ENCODE data around the gene DNMBP. TPM values are rescaled to one million over a fixed set of nuclear protein-coding genes. Genes with fewer than 3 reads are reported as not detected.
"Not testable (repeated sequence)": the region's sequence is repeated elsewhere in the genome, so short reads cannot be mapped to it uniquely, and the experiment has no call there.

DNMBP gene
- total RNA-seq, 2 donors from 2014 or later = 13.1 to 15.5 TPM

DNA sequence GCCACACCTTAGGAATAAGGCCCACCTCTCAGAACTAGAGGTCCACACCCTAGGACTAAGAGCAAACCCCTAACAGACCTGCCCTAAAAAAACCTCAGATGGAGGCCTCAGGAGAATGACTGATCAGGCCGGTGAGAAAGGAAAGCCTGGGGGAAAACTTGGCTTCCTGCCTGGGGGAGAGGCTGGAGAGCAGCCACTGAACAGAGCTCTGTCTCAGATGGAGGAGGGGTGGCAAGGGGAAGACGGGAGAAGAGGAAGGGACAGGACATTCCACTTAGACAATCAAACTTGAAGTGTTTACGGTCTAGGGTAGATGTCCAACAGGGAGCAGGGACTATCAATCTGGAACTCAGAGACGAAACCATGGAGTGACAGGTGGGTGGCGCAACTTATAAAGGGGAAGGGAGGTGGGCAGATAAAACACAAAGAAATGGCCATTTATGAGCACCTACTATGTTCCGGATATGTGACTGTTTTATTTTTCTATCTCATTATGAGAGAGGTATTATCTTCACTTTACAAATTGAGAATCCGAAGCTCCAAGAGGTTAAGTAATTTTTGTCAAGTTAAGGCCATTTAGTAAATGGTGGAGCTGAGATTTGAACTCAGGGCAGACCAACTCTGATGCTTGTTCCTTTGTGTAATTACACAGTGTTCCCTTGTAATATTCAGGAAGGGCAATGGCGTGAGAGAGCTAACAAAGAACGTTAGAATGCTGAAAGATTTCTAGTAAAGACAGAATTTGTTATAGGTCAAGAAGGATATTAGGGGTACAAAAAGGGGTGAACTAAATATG, 82.6 kb downstream of the DNMBP start:
- intact Hi-C loops (cut with DNase I) = no loop called here
- no peak for DNase-seq (ENCODE audit: low spot score)

DNA sequence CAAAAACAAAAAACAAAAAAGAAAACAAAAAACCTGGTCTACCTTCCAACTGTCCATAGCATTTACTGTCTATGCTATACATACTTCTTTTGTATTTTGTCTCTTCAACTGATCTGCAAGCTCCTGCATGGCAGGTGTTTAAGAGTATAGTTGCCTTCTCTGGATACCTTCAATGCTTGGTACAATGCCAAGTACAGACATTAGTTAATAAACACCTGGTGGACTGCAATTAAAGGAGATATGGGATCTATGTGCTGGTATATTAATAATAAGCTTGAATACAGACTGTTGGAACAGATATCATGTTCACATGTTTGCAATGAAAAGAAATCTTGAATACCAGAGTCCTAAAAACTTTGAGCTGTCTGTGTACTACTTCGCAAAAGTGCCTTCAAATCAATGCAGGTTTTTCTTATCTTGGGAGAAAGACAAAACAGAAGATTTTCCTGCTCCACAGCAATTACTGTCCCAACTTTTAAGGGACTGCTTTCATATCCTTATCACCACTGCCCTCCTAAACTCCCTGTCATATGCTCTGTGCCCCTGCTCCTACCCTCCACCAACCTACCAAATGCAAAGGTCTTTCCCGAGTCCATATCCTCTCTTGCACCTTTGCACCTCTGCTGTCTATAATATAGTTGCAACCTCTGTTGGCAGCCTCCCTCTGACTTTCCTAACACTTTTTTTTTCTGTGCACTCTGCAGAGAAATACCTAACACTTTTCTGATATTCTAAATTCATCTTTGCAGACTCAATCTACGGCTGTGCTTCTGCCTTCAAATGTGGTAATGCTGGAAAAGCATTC, 85.1 kb downstream of the DNMBP start:
- no peak for DNase-seq (ENCODE audit: low spot score)
- intact Hi-C loops (cut with DNase I) = no loop called here

DNA sequence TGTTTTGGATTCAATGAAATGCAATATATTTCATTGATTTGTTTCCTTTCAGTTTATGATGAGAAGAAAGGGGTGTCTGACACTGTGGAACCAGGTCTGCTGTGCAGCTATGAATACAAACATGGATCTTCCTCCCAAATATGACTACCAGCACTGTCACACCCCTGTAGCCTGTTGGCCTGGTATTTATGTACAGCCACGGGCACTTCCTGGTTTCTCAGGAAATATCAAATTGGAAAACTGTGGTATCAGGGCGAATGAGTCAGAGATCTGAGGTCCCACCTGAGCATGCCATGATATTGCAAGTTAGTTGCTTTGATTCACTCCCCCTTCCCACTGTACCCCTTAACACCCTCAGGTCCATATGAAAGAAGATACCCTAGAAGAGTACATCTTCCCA, 87.8 kb downstream of the DNMBP start:
- intact Hi-C loops (cut with DNase I) = no loop called here
- no peak for DNase-seq (ENCODE audit: low spot score)

DNA sequence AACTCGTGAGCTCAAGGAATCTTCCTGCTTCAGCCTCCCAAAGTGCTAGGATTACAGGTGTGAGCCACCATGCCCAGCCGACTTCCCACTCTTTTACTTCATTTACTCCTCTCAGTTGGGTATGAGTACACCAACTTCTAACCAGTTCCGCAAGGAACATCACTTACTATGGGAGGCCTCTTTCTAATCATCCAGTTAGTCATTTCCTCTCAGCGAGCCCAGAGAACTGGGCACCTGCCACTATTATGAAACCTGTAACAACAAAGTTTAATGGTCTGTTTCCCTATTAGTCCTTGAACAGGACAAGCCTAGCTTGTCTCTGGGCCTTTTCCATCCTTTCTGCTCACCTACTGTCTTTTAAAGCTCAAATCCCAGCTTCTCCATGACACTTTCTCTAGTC, 88.8 kb downstream of the DNMBP start:
- no peak for DNase-seq (ENCODE audit: low spot score)
- intact Hi-C loops (cut with DNase I) = no loop called here

DNA sequence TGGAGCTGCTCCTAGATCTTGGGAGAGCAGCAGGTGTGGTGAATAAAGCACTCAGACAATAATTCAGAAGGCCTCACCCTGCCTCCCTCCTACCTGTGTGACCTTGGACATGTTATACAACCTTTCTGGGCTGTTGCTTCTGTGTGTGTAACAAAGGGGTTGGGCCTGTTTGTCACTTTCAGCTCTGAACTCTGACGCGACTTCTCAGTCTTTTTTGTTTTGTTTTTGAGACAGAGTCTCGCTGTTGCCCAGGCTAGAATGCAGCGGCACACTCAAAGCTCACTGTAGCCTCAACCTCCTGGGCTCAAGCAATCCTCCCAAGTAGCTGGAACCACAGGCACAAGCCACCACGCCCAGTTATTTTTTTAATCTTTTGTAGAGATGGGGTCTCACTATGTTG, 89.3 kb downstream of the DNMBP start:
- DNase-seq (ENCODE audit: low spot score) = no peak
- intact Hi-C loops (cut with DNase I) = no loop called here

DNA sequence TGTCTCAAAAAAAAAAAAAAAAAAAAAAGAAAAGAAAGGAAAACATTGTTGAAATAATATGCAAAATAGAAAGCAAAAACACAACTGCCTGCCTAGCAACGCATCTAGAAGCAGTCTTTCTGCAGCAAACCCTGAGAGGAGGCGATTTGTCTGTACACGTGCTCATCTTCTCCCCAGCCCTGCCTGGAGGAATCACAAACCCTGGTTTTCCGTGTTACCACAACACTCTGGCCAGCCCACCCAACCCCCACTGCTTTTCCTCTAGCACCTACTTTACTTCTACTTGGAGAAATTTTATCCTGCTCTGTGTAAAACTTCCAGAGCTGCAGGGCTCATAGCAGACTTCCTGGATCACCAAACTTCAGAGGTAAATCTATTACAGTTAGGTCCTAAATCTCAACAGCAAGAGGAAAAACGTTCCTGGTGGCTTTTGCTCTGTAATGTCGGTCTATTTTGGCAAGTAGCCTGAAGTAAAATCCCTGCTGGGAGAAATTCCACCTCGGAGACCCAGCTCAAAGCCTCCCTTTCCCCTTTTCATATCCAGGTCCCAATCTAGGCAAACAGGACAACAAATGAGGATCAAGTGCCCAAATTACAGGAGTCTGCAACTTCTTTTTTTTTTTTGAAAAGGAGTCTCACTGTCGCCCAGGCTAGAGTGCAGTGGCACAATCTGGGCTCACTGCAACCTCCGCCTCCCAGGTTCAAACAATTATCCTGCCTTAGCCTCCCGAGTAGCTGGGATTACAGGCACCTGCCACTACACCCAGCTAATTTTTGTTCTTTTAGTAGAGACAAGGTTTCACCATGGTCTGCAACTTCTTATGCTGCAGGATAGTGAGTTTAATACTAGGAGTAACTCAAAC, 91.6 kb downstream of the DNMBP start:
- DNase-seq (ENCODE audit: low spot score) = no peak
- intact Hi-C loops (cut with DNase I) = no loop called here

DNA sequence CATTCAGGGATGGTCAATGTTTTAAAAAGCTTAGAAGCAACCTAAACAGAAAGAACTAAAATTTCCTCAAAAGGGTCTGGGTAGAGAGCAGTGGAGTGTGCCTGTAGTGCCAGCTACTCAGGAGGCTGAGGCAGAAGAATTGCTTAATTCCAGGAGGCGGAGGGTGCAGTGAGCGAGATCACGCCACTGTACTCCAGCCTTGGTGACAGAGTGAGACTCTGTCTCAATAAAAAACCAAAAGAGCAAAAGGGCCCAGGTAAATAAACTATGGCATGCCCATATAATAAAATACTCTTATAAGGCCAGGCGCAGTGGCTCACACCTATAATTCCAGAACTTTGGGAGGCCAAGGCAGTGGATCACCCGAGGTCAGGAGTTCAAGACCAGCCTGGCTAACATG, 93.0 kb downstream of the DNMBP start:
- intact Hi-C loops (cut with DNase I) = no loop called here
- no peak for DNase-seq (ENCODE audit: low spot score)

DNA sequence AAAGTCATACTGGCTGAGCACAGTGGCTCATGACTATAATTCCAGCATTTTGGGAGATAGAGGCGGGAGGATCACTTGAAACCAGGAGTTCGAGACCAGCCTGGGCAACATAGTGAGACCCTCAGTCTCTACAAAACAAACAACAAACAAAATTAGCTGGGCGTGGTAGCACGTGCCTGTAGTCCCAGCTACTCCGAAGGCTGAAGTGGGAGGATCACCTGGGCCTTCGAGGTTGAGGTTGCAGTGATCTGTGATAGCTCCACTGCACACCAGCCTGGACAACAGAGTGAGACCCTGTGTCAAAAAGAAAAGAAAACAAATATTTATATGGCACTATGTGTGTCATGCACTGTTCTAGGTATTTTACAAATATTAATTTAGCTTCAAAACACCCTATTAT, 94.3 kb downstream of the DNMBP start:
- no peak for DNase-seq (ENCODE audit: low spot score)
- intact Hi-C loops (cut with DNase I) = no loop called here

DNA sequence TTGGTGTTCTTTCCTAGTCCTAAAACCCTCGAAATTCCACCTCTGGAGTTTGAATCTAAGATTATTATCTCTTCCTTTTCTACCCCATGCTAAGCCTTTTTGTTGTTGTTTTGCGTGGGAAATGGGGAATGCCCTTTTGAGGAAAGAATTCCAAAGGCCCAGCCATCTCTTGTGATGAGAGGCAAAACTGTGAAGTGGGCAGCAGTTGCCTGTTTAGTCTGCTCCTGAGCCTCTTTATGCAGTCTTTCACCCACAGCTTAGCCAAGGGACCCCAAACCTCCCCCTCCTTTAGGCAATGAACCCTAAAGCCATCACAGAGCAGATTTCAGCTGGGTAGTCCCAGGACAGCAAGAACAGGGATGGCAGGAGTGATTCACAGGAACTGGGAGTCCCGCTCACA, 95.5 kb downstream of the DNMBP start:
- intact Hi-C loops (cut with DNase I) = no loop called here
- no peak for DNase-seq (ENCODE audit: low spot score)

DNA sequence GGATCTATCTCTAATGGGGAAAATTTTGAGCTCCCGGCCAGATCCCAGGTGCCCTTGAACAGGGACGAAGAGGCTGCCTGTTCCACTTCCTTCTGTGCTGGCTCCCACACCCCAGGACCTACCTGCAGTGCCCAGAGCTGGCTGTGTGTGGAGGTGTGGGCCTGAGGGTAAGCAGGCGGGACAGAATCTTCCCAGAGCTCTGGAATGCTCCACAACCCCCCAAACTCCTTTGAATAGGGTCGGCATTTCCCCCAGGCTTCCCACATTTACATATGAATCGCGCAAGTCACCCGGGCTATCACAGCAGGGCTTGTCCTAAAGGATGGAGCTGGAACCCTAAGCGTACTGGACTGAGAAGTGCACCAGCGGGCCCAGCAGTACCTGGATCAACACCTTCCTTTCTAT, 95.9 kb downstream of the DNMBP start:
- no peak for DNase-seq (ENCODE audit: low spot score)
- intact Hi-C loops (cut with DNase I) = no loop called here

DNA sequence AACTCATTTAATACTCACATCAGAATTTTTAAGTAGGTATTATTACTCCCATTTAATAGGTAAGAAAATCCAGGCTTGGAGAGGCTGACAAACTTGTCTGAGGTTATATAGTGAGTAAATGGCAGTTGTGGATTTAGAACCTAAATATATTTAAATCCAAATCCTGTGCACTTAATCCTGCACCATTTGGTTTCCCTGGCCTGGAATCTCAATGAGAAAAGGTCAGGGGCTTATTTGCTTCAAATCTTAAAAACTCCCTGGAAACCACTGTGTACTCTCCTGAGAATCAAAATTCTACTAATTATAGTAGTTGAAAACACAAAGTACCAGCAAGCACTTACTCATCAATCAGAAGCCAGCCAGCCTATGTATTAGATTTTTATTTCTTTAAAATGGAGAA, 97.7 kb downstream of the DNMBP start:
- intact Hi-C loops (cut with DNase I) = no loop called here

DNA sequence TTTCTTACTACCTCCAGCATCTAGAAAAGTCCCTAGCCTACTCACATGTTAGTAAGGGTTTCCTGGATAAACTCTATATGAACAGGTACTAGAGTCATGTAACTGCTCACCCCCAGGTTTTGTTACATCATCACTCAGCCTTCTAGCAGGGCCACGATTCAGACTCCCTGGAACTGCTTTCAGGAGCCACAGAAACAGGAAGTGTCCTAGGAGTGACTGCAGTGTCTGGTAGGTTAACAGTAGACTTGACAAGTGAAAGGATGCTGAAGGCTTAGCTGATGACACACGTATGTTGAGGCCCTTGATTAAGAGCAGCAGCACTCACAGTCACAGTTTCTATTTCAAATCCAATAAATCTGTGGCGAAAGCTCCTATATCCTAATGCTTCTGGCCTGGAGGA, 101.2 kb downstream of the DNMBP start:
- intact Hi-C loops (cut with DNase I) = loop anchor here in 1 of 2 donors (10.0 kb wide), 1 partner anchor 106 kb away; no protein-coding TSS in a partner anchor
- no peak for DNase-seq (ENCODE audit: low spot score)

More for the DNA sequence above, 97.7 kb downstream of the DNMBP start:
- no peak for DNase-seq (ENCODE audit: low spot score)

DNA sequence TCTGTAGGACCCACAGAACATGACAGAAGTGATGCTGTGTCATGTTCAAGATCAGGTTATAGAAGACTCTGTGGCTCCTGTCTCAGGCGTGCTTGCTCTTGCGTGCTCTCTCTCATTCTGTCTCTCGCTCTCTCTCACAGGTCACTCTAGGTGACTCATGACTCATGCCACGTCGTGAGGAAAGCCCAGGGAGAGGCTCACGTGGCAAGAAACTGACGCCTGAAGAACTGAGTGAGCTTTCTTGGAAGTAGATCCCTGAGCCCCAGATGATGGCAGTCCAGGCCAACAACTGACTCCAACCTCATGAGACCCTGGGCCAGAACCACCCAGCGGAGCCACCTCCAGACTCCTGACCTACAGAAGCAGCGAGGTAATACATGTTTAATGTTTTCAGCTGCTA, 103.3 kb downstream of the DNMBP start:
- intact Hi-C loops (cut with DNase I) = loop anchor here in 1 of 2 donors (10.0 kb wide), 1 partner anchor 108 kb away; no protein-coding TSS in a partner anchor
- no peak for DNase-seq (ENCODE audit: low spot score)

DNA sequence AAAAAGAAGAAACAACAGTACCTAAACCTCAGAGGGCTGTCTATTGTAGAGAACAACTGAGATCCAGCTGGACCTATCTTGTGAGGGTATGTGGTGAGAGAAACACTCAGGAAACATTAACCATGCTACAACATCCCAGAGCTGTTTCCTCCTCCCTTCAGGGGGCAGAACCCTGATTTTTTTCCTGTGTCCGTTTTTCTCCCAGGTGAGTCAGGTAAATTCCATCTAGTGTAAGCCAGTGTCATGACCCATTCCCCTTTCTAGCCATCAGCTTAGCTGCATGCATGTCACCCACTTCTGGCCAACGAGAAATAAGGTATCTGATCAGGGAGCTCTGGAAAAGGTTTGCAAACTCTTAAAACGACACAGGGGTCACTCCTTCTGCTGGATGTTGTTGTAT, 103.8 kb downstream of the DNMBP start:
- DNase-seq (ENCODE audit: low spot score) = no peak
- intact Hi-C loops (cut with DNase I) = loop anchor here in 1 of 2 donors (10.0 kb wide), 1 partner anchor 109 kb away; no protein-coding TSS in a partner anchor

DNA sequence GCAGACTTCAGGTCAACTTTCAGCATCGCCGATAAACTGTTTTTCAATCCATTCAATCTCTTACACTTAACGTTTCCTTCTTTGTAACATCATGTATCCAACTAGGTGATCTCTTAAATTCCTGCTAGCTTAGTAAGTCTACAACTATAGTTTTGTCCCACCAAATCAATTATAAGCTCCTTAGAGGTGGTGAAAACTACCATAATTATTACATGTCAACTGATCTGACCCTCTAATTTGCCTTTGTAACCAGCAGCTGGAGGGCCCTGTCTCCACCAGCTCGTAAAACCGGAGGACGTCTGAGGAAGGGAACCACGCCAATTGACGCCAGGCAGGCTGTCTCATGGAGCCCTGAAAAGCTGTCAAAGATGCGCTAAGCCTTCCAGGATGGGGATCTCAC, 113.9 kb downstream of the DNMBP start:
- no peak for DNase-seq (ENCODE audit: low spot score)
- intact Hi-C loops (cut with DNase I) = no loop called here

DNA sequence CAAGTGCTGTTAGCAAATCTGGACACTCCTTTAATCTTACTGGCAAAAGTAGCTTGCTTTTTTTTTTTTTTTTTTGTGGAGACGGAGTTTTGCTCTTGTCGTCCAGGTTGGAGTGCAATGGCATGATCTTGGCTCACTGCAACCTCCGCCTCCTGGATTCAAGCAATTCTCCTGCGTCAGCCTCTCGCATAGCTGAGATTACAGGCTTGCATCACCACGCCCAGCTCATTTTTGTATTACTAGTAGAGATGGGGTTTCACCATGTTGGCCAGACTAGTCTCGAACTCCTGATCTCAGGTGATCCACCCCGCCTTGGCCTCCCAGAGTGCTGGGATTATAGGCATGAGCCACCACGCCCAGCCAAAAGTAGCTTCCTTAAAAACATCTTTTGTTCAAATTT, 114.7 kb downstream of the DNMBP start:
- intact Hi-C loops (cut with DNase I); DNase-seq (ENCODE audit: low spot score): not testable (repeated sequence)

DNA sequence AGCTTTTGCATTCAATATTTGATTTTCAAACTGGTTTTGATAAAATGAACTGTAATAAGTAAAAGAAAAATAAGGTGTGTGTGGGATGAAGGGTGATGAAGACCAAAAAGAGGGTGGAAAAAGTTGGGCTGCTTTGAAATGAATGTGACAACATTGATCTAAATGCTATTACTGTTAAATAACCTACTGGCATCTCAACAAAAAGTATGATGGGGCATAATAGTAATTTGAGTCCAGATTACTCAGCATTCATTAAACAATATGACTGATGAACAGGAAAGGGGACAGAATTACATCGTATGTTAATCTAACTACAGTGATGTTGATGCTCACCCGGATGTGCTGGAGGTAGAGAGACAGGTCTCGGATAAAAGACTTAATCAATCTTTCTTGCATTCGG, 115.1 kb downstream of the DNMBP start:
- no peak for DNase-seq (ENCODE audit: low spot score)
- intact Hi-C loops (cut with DNase I) = no loop called here

DNA sequence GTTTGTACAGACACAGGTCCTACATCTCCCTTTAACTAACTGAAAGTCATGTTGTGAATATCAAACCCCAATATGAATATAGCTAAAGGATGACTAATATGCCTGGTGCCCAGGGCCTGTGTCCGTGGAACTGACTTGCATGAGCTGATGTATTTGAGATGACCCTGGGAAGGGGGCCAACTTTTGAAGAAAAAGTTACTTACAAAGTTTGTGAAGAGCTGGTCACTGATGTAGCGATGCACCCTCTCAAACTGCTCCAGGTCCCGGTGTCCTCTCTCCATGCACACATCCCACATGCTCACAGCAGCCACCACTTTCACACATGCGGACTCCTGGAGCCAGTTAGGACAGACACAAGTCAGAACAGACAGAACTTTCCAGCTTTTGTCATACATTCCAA, 121.1 kb downstream of the DNMBP start:
- intact Hi-C loops (cut with DNase I) = no loop called here
- no peak for DNase-seq (ENCODE audit: low spot score)

DNA sequence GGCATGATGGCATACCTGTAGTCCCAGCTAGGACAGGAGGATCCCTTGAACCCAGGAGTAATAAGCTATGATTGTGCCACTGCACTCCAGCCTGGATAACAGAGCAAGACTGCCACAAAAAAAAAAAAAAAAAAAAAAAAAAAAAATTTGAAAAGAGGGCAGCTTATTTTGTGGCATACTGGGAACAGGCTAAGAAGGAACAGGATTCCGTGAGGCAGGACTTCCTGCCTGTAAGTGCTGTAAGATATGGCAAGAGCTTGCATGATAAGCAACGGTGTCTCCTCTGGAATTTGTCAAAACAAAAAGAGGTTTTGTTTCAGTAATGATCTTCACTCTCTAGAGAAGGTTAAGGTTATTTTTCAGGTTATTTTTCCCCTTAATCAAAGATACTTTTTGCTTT, 126.2 kb downstream of the DNMBP start:
- no peak for DNase-seq (ENCODE audit: low spot score)
- intact Hi-C loops (cut with DNase I) = no loop called here

DNA sequence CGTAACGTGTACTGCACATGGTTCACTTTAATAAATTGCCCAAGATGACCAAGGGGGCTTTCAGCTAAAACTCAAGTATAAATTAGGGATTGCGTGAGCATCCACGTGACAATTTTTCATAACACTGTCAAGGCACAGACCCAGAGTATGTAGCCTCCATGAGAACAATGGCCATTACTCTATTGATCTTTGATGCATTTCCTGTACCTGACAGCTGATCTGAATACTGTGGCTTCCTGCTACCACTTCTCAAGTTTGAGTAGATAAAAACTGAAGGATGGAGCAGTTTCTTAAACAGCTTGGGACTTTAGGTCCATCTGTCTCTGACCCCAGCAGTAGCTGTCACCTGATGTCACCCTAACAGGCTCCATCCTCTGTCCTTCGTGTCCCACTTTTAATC, 128.4 kb downstream of the DNMBP start:
- intact Hi-C loops (cut with DNase I) = no loop called here
- DNase-seq (ENCODE audit: low spot score) = no peak

Data from posterior vena cava (tissue), 2 donors.